ENCODE measurements around the gene SLC25A18. TPM values are rescaled to one million over a fixed set of nuclear protein-coding genes. Genes with fewer than 3 reads are reported as not detected.

The SLC25A18 gene
- total RNA-seq, 1 donor from 2014 or later, result 2.5 TPM

GRCh38 chr22:17637490-17638181 lies 74.3 kb downstream of the SLC25A18 start:
- ATAC-seq (ENCODE audit: poor library complexity) (no peak), DNase-seq (no peak)
- intact Hi-C loops (cut with DNase I), result no loop called here

GRCh38 chr22:17638182-17638431 lies 74.8 kb downstream of the SLC25A18 start:
- DNase-seq (no peak), ATAC-seq (ENCODE audit: poor library complexity) (peak; percentile 48)
- intact Hi-C loops (cut with DNase I), result no loop called here

GRCh38 chr22:17638432-17639246 lies 75.3 kb downstream of the SLC25A18 start, which contains the start of gene BCL2L13:
Gene BCL2L13, plus strand, starts transcription at chr22:17638757. Its CDS starts 16,955 bp downstream, at chr22:17655712.
- ATAC-seq (ENCODE audit: poor library complexity) (peak; percentile 98), DNase-seq (peak; percentile 95)
- intact Hi-C loops (cut with DNase I), result no loop called here

- ATAC-seq (ENCODE audit: poor library complexity) (peak; percentile 68), DNase-seq (no peak)
- intact Hi-C loops (cut with DNase I), result no loop called here
Measured at GRCh38 chr22:17639247-17639741, 76.0 kb downstream of the SLC25A18 start.

Other genes starting within 250 kb of the SLC25A18 start
- gene CECR2, start 194.0 kb upstream of the SLC25A18 start, total RNA-seq, result 5.5 TPM
- 199 TPM for gene ATP6V1E1, start 65.3 kb downstream of the SLC25A18 start, total RNA-seq
- 98.4 TPM for gene BCL2L13, start 75.3 kb downstream of the SLC25A18 start, total RNA-seq
- 20.0 TPM for gene BID, start 211.0 kb downstream of the SLC25A18 start, total RNA-seq